Left ventricle myocardium inferior (tissue), 1 donor: Measurements from ENCODE around the gene SWAP70. TPM values are rescaled to one million over a fixed set of nuclear protein-coding genes. Genes with fewer than 3 reads are reported as not detected.
"Not testable (repeated sequence)": the region's sequence is repeated elsewhere in the genome, so short reads cannot be mapped to it uniquely, and the experiment has no call there.

Experiments
- DNase-seq: peaks from one replicate; pipeline ENCODE4 v3.0.0-alpha.2; 2020
- H3K27ac ChIP-seq: fragments of 200-600 bp; replicated peaks from 2 replicates; pipeline ENCODE4 v1.8.0; 2021
- H3K27me3 ChIP-seq: fragments of 200-600 bp; 2 replicates; pipeline ENCODE4 v1.8.0; 2021; ENCODE audit warnings: low read depth
- H3K36me3 ChIP-seq: fragments of 200-600 bp; 2 replicates; pipeline ENCODE4 v1.8.0; 2021
- H3K4me1 ChIP-seq: fragments of 200-600 bp; 2 replicates; pipeline ENCODE4 v1.8.0; 2021
- H3K4me3 ChIP-seq: fragments of 200-600 bp; 2 replicates; pipeline ENCODE4 v1.8.0; 2021; ENCODE audit warnings: mild to moderate bottlenecking, moderate library complexity
- H3K9me3 ChIP-seq: fragments of 200-600 bp; replicated peaks from 2 replicates; pipeline ENCODE4 v1.8.0; 2021
- CTCF ChIP-seq: fragments of 200-600 bp; IDR thresholded peaks from 2 replicates; pipeline ENCODE4 v1.8.0; 2021; ENCODE audit warnings: antibody characterized with exemption, mild to moderate bottlenecking, borderline replicate concordance
- intact Hi-C: fragments of 100-400 bp; cut with micrococcal nuclease; formaldehyde crosslinking; loops from one replicate; pipeline ENCODE4 v1.11.0; 2022
- total RNA-seq: library from RNA; stranded (reverse); fragmentation: NEBNext Ultra II Directional; extraction: Animal tissue kit (Norgen Biotek cat#: 25700); gene quantifications from one replicate; pipeline ENCODE4 v1.2.1, GENCODE V29; 2021
- donor health status: DM: no; HTN: yes; CAD: no; lungs with severe emphysema.

SWAP70 gene
- total RNA-seq, 1 donor from 2014 or later, result 20.6 TPM

- intact Hi-C loops, result no loop called here
- H3K9me3 ChIP-seq, result no peaks in the 10 kb centered on the region
- DNase-seq, result no peak
- H3K36me3 ChIP-seq, result peaks cover 23% of the 10 kb centered on the region
- H3K27ac ChIP-seq, result peak overlapping the region; percentile 76
- TF ChIP-seq CTCF, result no peak
- H3K4me3 ChIP-seq, result no peak overlapping the region
- no peaks in the 10 kb centered on the region for H3K27me3 ChIP-seq
- H3K4me1 ChIP-seq, result peaks cover 68% of the 10 kb centered on the region
Observed at GRCh38 chr11:9691865-9692264, 28.0 kb downstream of the SWAP70 start.

GRCh38 chr11:9692691-9693090, 28.8 kb downstream of the SWAP70 start:
- Histone ChIP-seq H3K27ac (peak overlapping the region; percentile 76), H3K4me1 (peaks cover 64% of the 10 kb centered on the region), H3K4me3 (no peak overlapping the region), H3K9me3 (no peaks in the 10 kb centered on the region), H3K36me3 (peaks cover 29% of the 10 kb centered on the region), H3K27me3 (no peaks in the 10 kb centered on the region)
- TF ChIP-seq CTCF, result no peak
- DNase-seq, result no peak
- intact Hi-C loops, result no loop called here

- no peaks in the 10 kb centered on the region for H3K9me3 ChIP-seq
- no peaks in the 10 kb centered on the region for H3K27me3 ChIP-seq
- no peak overlapping the region for H3K4me3 ChIP-seq
- no peak for TF ChIP-seq CTCF
- peaks cover 51% of the 10 kb centered on the region for H3K4me1 ChIP-seq
- DNase-seq, result no peak
- H3K36me3 ChIP-seq, result peaks cover 32% of the 10 kb centered on the region
- intact Hi-C loops, result no loop called here
- peak overlapping the region; percentile 76 for H3K27ac ChIP-seq
Observed at GRCh38 chr11:9693801-9694553, 30.1 kb downstream of the SWAP70 start.

- peaks cover 32% of the 10 kb centered on the region for H3K36me3 ChIP-seq
- H3K4me3 ChIP-seq, H3K9me3 ChIP-seq, H3K27ac ChIP-seq, H3K27me3 ChIP-seq, DNase-seq, intact Hi-C loops: not testable (repeated sequence)
- peaks cover 47% of the 10 kb centered on the region for H3K4me1 ChIP-seq
Observed at GRCh38 chr11:9695228-9695627, 31.4 kb downstream of the SWAP70 start.

GRCh38 chr11:9697766-9698165, 33.9 kb downstream of the SWAP70 start:
- H3K27me3 ChIP-seq, result no peaks in the 10 kb centered on the region
- no peak for TF ChIP-seq CTCF
- intact Hi-C loops, result no loop called here
- H3K4me1 ChIP-seq, result peaks cover 43% of the 10 kb centered on the region
- H3K9me3 ChIP-seq, result no peaks in the 10 kb centered on the region
- H3K4me3 ChIP-seq, result no peak overlapping the region
- H3K36me3 ChIP-seq, result peaks cover 32% of the 10 kb centered on the region
- no peak overlapping the region for H3K27ac ChIP-seq
- no peak for DNase-seq

- Histone ChIP-seq H3K27ac (peak overlapping the region; percentile 54), H3K4me1 (peaks cover 50% of the 10 kb centered on the region), H3K27me3 (no peaks in the 10 kb centered on the region), H3K36me3 (peaks cover 18% of the 10 kb centered on the region), H3K9me3 (no peaks in the 10 kb centered on the region), H3K4me3 (no peak overlapping the region)
- DNase-seq, result no peak
- intact Hi-C loops, result no loop called here
- TF ChIP-seq CTCF, result no peak
Observed at GRCh38 chr11:9700105-9700801, 36.4 kb downstream of the SWAP70 start.
